Activated CD8-positive, alpha-beta memory T cell treated with anti-CD3 and anti-CD28 coated beads for 4 hours (primary cell): ENCODE results near the gene AKAP10.
"Not testable (repeated sequence)": the region's sequence is repeated elsewhere in the genome, so short reads cannot be mapped to it uniquely, and the experiment has no call there.

ENCODE experiments used
- DNase-seq, 2 donors: peaks; one replicate each; pipeline ENCODE4 v3.0.0-alpha.2; 2020; ENCODE audit warnings: low read depth in 2 of 2

The AKAP10 gene

DNA sequence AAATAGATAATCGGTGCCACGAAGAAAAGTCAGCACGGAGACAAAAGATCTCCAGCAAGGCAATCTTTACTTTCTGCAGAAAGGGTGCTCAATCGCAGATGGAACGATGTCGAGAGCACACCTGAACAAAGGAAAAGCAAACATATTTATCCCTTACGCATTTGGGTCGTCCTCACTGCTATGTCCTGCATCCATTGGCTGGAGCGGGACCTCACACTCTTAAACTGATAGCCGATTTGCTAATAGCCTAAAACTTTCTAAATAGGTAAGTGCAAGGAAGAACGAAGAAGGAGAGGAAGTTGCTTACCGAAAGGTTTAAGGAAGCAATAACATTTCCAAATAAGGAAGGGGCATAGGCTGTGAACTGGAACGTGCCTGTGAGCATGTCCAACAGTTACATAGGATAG, 1.2 kb upstream of the AKAP10 start:
- DNase-seq = no peak

DNA sequence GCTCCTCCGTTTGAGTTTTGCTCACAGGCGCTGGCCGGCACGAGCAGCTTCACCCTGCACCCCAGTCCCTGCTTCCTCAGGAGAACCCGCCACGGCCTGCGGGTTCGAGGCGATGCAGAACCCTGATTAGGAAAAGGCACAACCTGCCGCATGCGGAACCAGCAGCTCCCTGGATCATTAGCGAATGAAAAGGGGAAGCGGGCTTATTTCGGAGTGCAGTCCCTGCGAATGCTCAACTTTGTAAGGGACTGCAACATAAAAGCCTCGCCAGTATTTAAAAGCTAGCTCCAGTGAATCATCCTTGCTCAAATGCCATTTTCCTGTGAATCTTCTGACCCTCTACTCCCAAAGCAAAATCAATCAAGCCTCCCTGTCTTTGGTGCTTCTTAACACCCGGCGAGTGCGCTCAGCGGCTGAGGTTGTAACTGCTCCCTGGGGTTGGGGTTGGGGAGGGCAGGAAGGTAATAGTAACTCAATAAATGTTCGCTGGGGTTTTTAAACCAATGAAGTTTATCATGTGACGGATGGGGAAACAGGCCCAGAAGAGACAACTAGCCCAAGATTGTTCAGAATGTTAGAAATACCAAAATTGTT, 678 bp upstream of the AKAP10 start:
- DNase-seq = no peak

DNA sequence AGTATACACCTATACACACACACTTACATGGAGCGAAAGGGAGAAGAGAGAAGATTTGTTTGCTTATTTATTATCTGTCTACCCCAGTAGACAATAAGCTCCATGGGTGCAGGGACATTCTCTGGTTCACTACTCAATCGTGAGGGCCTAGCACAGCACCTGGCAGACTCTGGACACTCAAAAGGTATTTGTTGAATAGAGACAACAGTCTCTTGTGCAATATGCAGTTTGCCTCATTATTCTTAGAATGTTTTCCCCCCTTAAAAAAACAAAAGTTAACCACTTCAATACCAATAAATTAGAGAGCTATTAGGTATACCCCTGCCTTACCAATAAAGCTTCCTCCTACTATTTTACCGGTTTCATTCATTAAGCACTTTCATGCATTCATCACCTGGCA, 2.0 kb downstream of the AKAP10 start:
- no peak for DNase-seq

DNA sequence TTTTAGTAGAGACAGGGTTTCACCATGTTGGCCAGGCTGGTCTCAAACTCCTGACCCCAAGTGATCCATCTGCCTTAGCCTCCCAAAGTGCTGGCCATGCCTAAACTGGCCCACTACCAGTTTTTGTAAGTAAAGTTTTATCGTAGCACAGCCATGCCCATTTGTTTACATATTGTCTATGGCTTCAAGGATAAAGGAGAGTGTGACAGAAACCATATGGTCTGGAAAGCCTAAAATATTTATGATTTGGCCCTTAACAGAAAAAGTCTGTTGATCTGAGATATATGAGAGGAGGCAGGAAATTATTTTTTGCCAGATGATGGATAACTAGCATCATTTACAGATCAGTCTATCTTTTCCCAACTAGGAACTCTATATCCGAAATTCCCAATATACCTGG, 4.5 kb downstream of the AKAP10 start:
- no peak for DNase-seq

DNA sequence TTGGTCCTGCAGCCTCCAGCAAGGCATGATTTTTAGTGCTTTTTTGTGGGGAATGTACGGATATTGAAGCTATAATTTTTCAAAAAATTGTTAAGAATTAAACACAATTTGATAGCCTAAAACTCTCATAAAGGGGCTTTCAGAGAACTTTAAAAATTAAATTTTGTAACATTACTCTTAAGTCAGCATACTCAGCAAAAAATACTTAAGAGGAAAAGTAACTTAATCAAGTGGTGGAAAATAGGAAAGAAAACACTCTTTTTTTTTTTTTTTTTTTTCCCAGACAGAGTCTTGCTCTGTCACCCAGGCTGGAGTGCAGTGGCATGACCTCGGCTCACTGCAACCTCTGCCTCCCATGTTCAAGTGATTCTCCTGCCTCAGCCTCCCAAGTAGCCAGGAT, 14.7 kb downstream of the AKAP10 start:
- not testable (repeated sequence) for DNase-seq

DNA sequence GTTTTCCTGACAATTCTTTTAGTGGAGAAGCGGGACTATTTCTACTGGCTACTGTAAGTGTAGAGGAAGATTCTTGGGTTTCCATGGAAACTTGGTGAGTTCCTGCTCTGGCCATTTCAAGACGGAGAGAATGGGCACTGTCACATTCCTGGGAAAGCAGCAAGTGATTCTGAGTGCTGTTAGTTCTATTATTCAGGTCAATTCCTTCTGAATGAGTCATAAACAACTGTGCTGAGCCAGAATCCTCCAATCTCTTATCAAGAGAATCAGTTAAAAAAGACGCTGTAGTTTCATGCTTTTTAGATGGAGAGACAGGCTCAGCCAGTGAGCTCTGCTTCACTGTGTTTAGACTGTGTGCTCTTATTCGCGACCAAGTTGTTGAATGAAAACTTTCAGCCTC, 19.6 kb downstream of the AKAP10 start:
- DNase-seq = no peak

DNA sequence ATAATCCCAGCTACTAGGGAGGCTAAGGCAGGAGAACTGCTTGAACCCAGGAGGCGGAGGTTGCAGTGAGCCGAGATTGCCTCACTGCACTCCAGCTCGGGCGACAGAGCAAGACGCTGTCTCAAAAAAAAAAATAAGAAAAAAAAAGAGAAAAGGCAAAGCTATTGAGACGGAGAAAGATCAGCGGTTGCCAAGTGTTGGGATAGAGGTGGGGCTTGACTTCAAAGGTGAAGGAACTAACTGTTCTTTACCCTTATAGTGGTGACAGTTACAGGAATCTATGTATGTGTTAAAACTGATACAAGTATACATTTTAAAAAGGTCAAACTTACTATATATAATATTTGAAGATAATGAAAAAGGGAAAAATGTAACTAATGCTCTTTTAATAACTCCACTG, 22.5 kb downstream of the AKAP10 start:
- DNase-seq = no peak

DNA sequence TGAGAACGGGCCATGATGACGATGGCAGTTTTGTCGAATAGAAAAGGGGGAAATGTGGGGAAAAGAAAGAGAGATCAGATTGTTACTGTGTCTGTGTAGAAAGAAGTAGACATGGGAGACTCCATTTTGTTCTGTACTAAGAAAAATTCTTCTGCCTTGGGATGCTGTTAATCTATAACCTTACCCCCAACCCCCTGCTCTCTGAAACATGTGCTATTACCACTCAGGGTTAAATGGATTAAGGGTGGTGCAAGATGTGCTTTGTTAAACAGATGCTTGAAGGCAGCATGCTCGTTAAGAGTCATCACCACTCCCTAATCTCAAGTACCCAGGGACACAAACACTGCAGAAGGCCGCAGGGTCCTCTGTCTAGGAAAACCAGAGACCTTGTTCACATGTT, 26.2 kb downstream of the AKAP10 start:
- not testable (repeated sequence) for DNase-seq

DNA sequence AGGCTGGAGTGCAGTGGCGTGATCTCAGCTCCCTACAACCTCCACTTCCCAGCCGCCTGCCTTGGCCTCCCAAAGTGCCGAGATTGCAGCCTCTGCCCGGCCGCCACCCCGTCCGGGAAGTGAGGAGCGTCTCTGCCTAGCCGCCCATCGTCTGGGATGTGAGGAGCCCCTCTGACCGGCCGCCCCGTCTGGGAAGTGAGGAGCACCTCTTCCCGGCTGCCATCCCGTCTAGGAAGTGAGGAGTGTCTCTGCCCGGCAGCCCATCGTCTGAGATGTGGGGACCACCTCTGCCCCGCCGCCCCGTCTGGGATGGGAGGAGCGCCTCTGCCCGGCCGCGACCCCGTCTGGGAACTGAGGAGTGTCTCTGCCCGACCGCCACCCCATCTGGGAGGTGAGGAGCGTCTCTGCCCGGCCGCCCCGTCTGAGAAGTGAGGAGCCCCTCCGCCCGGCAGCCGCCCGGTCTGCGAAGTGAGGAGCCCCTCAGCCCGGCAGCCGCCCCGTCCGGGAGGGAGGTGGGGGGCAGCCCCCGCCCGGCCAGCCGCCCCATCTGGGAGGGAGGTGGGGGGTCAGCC, 26.9 kb downstream of the AKAP10 start:
- DNase-seq = not testable (repeated sequence)

DNA sequence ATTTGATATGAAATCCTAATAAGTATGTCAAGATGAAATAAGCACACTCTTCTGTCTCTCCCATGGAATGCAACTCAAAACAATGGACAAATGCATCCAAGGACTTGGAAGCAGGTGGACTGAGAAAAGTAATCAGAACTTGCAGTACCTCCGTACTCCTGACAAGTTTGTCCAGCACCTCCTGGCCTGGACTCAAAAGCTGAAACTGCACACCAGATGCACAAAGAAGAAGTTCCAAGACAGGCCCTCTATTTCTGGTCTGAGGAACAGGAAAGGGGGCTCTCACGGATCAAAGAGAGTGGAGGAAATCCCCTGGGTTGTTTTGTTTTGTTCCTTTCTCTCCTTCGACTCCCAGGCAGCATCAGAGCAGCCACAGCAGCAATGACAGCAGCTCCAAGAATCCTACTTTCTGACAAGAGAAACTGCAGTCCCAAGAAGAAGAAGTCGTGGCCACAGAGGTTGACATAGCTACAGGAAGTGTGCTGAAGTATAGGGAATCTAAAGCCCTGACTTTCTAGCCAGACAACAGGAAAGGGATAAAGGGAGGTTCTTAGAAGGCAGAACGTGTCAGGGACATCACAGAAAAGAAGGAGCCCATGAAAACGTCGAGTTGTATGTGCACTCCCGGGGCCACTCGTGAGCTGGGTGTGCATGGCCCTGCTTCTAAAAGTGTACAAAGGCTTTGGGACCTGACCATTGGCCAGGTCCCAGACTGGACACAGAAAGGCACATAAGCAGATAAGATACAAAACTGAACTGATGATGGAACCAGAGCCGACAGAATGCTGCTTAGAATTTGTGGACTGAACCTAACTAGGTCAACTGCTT, 29.3 kb downstream of the AKAP10 start:
- DNase-seq = no peak

DNA sequence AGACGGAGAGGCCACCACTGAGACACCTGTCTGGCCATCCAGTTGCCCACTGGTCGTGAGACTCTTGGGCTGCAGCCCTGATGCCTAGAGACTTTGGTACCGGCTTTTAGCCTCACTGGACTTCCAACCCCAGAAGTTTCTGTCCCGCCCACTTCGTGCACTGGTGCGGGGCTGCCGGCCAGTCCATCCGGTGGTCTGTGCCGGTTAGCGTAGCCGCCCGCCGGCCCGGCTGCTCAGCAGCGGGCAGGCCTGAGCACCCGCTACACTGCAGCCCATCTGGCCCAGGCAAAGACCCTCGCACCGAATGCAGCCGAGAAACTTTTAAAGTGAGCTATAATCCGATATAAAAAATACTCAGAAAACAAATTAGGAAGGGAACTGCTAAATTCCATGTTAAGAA, 30.7 kb downstream of the AKAP10 start:
- no peak for DNase-seq

DNA sequence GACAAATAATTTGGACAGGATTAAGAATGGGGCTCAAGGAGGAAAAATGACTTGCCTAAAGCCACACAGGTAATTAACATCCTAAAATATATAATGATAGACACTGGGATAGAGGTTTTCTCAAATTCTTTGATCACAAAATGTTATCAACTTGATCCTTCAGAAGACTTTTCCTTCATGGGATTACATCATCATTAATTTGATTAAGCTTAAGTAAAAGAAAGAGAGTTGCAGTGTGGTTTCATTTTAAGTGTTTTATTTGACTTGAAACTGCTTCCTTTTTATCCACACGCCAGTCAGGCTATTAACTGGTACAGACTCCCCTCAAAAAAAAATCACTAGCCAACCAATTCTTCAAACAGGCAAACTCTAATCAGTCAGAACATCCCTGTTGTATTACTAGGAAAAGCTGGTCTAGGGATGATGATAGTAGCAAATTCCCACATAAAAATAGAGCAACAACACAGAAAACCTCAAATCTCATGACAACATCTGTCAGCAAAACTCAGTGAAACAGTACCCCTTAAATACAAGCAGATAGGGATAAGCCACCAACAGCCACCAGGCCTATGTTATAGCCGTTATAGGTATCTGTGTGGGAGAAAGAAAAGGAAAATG, 32.5 kb downstream of the AKAP10 start:
- DNase-seq = no peak

DNA sequence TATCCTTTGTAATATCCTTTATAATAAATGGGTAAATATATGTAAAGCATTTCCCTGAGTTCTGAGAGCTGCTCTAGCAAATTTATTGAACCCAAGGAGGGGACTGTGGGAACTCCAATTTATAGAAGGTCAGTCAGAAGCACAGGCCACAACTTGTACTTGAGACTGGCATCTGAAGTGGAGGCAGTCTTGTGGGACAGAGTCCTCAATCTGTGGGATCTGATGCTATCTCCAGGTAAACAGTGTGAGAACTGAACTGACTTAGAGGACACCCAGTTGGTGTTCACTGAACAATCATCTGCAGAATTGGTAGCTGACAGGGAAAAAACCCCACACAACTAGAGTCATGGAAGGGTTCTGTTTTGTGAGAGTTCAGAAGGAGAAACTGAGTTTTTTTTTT, 34.0 kb downstream of the AKAP10 start:
- no peak for DNase-seq

DNA sequence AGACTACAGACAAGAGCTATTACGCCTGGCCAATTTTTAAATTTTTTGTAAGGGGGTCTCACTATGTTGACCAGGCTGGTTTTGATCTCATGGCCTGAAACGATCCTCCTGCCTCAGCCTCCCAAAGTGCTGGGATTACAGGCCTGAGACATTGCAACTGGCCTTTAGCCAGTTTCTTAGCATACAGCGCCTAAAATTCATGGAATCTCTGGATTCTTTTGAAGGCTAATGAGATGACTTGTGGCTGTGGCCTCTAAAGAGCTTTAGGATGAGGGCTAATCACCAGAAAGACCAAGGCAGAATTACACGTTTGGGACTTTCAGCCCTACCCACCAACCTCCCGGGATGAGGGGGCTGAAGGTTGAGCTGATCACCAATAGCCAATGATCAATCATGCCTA, 34.6 kb downstream of the AKAP10 start:
- no peak for DNase-seq

DNA sequence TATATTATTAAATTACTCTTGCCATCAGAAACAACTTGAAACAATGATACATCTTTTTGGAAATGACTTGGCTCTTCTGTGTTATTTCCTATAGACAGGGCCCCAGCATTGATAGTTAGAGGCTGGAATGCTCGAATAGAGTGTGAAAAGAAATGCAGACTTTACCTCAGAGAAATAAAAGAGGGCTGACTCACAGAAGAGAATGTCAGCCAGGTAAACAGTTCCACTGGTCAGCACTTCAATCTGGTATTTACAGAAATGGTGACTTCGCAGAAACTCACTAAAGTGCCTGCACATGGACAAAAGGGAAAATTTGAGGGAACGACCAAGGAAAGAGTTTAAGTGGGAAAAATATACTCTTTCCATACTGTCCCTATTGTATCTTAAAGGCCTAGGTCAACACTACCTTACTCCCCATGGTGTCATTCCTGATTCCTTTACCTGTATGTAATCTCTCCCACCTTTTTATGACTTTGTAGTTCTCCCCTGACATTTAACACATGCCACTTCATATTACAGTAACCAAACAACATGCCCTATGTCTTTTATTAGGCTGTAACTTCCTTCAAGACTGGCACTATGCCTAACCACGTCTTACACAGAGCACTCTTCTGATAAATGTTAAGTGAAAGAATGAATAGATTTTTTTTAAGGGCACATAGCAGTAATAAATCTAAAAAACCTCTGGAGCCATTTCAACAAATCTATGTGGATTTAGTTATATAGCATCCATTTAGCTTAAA, 36.7 kb downstream of the AKAP10 start:
- DNase-seq = no peak

DNA sequence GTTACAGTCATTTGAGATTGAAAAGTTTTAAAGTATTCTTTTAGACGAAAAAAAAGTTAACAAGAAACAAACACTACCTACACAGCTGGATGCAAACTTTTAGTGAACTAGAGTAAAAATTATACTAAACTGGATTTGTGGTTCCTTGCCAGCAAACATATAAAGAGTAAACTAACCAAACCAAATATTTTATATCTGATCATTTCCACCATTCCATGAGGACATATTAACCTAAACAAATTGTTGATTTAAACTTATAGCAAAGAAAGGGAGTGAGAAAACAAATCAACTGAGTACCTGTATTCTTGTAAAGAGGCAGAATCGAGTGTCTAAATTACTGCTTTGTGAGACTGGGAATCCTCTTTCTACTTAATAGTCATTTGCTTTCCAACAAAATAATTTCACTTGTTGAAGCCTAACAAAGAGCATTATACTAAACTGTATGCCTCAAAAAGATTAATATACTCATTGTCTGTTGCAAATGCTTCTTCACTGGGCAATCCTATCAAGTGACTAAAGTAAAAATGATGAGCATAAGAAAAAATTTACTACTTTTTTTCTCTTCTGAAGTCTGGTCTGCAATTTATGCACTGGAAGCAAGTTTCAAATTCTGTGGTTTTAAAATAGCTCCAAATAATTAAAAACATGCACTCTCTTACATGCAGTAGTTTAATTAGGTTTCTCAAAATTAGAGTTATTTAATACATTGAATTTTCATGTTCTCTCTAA, 37.5 kb downstream of the AKAP10 start:
- no peak for DNase-seq

DNA sequence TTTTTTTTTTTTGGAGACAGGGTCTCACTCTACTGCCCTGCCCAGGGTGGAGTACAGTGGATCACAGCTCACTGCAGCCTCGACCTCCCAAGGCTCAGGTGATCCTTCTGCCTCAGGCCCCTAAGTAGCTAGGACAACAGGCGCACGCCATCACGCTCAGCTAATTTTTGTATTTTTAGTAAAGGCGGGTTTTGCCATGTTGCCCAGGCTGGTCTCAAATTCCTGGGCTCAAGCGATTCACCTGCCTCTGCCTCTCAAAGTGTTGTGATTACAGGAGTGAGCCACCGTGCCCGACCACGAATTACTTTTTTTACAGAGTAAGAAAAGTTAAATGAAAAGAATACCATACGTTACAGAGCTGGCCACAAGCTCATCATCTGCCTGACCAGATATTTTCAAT, 38.9 kb downstream of the AKAP10 start:
- DNase-seq = no peak

DNA sequence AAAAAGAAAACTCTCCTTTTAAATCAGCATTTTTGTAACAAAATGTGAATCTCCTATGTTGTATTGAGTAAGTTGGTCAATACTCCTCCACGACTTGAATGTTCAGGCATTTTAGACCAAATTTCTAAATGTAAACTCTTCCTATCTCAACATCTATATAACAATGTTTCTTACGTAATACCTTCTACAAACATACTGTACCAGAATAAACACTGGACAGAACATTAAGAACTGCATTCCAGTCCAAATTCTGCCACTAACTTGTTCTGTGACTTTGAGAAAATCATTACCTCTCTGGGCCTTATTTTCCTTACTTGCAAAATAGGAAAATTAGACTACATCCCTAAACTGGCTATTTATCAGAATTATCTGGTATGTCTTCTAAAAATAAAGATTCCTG, 40.1 kb downstream of the AKAP10 start:
- no peak for DNase-seq

DNA sequence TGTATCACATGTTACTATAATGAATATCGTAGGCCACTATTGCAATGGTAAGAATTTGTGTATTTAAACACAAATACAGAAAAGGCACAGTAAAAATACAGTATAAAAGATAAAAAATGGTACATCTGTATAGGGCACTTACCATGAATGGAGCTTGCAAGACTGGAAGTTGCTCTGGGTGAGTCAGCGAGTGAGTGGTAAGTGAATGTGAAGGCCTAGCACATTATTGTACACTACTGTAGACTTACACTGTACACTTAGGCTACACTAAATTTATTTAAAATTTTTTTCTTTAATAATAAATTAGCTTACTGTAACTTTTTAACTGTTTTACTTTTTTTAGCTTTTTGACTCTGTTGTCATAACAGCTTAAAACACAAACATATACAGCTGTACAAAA, 42.5 kb downstream of the AKAP10 start:
- no peak for DNase-seq

DNA sequence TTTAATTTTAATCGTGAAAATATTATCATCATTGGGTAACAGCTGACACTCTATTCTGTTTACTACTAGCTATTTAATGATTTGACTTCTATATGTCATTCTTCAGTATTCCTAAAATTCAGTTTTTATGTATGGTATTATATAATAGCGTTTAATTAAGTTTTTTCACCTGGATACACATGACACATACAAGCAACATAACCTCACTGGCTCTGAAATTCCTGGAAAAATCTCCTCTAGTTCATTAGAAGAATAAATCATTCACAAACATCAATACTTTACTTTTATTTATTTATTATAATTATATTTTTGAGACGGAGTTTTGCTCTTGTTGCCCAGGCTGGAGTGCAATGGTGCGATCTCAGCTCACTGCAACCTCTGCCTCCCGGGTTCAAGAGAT, 44.0 kb downstream of the AKAP10 start:
- DNase-seq = no peak

DNA sequence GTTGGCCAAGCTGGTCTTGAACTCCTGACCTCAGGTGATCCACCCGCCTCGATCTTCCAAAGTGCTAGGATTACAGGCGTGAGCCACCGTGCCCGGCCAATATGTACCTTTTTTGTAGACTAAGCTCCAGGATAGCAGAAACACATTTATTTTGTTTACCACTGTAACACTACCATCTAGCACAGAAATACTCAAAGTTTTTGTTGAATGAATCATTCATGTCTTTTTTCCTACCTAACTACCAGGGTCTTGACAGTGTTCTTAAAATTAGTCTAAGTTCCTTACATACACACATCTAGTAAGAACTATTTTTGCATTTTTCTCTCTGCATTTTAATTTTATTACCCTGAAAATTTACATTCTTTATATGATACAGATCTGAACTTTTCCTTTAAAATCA, 44.4 kb downstream of the AKAP10 start:
- no peak for DNase-seq

DNA sequence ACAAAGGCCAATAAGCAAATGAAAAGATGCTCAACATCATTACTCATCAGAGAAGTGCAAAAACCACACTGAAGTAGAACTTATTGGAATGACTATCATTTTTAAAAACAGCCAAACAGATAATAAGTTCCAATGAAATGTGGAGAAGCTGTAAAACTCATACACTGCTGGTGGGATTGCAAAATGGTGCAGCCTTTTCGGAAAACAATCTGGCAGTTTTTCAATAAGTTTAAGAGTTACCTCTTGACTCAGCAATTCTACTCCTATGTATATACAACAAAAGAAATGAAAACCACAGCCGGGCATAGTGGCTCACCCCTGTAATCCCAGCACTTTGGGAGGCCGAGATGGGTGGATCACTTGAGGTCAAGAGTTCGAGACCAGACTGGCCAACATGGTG, 49.3 kb downstream of the AKAP10 start:
- no peak for DNase-seq
